HepG2 (cell line): ENCODE results near the gene DACT2. TPM values are rescaled to one million over a fixed set of nuclear protein-coding genes. Genes with fewer than 3 reads are reported as not detected.

ENCODE experiments used
- MAZ ChIP-seq, 2 experiments: sonication (generic) in 1 of 2; formaldehyde crosslinking in 1 of 2; IDR thresholded peaks; 2 replicates each; pipeline versions ENCODE4 v1.5.0 to v1.6.1; 2012 to 2020; ENCODE audit warnings: low read depth in 2 of 2, mild to moderate bottlenecking in 2 of 2, borderline replicate concordance in 1 of 2, improper control_type of control experiment in 1 of 2, low read length in 1 of 2, missing genetic modification reagents in 1 of 2, moderate library complexity in 1 of 2
- MXI1 ChIP-seq: IDR thresholded peaks from 3 replicates; pipeline ENCODE4 v1.6.1; 2012; ENCODE audit warnings: low read depth, low read length, inconsistent platforms, borderline replicate concordance
- NFATC3 ChIP-seq: sonication (generic); formaldehyde crosslinking; IDR thresholded peaks from 2 replicates; pipeline ENCODE4 v1.5.1; 2020; ENCODE audit warnings: mild to moderate bottlenecking, missing genetic modification reagents
- polyA plus RNA-seq, 8 experiments: library from polyadenylated mRNA; depleted of rRNA in 3 of 8; stranded (reverse) in 7 of 8; unstranded in 1 of 8; fragments of >200 nt; fragmentation: Illumina TruSeq in 4 of 8; extraction: Trizol in 4 of 8; gene quantifications; 2 replicates each; pipeline versions ENCODE4 v1.2.1 to v1.2.3, GENCODE V29; 2011 to 2016; ENCODE audit warnings: low read depth in 4 of 8, missing spikeins in 1 of 8, mixed read lengths in 1 of 8; ENCODE audit not compliant: insufficient read depth in 1 of 8
- total RNA-seq, 5 experiments: library from RNA; depleted of rRNA; stranded (reverse); fragments of >200 nt; fragmentation: Illumina TruSeq; extraction: Trizol; gene quantifications; 2 replicates each; pipeline ENCODE4 v1.2.3, GENCODE V29; 2016; ENCODE audit warnings: low read depth in 1 of 5
- TF ChIP-seq, protein P1 (sequence below): sonication (generic); formaldehyde crosslinking; IDR thresholded peaks from 2 replicates; pipeline ENCODE4 v1.4.0; 2020; ENCODE audit warnings: mild to moderate bottlenecking, missing genetic modification reagents
- TF ChIP-seq, protein P2 (sequence below): sonication (generic); formaldehyde crosslinking; IDR thresholded peaks from 2 replicates; pipeline ENCODE4 v1.4.0; 2020; ENCODE audit warnings: missing genetic modification reagents, low read depth, mild to moderate bottlenecking, borderline replicate concordance
- TF ChIP-seq, protein P3 (sequence below): sonication (generic); formaldehyde crosslinking; conservative IDR thresholded peaks from 2 replicates; pipeline ENCODE4 v1.4.0; 2020; ENCODE audit warnings: missing genetic modification reagents
- TF ChIP-seq, protein P4 (sequence below), 2 experiments: fragments of 450-650 bp in 1 of 2; sonication (generic) in 1 of 2; formaldehyde crosslinking; IDR thresholded peaks; 2 replicates each; pipeline versions ENCODE4 v1.5.0 to v1.8.0; 2020 to 2022; ENCODE audit warnings: mild to moderate bottlenecking in 1 of 2, missing genetic modification reagents in 1 of 2
- TF ChIP-seq, protein P5 (sequence below), 2 experiments: sonication (generic) in 1 of 2; formaldehyde crosslinking in 1 of 2; IDR thresholded peaks; 2 replicates each; pipeline versions ENCODE4 v1.6.1 to v1.9.0; 2014 to 2022; ENCODE audit warnings: antibody characterized with exemption in 1 of 2, borderline replicate concordance in 1 of 2, inconsistent platforms in 1 of 2, low read depth in 1 of 2, missing genetic modification reagents in 1 of 2

DACT2 gene
- total and polyA plus RNA-seq, 2 of the 13 experiments (the other 11 are each of a cell fraction or from before 2014, with no cell fraction given), result 0.15 TPM; not detected in 1

DNA sequence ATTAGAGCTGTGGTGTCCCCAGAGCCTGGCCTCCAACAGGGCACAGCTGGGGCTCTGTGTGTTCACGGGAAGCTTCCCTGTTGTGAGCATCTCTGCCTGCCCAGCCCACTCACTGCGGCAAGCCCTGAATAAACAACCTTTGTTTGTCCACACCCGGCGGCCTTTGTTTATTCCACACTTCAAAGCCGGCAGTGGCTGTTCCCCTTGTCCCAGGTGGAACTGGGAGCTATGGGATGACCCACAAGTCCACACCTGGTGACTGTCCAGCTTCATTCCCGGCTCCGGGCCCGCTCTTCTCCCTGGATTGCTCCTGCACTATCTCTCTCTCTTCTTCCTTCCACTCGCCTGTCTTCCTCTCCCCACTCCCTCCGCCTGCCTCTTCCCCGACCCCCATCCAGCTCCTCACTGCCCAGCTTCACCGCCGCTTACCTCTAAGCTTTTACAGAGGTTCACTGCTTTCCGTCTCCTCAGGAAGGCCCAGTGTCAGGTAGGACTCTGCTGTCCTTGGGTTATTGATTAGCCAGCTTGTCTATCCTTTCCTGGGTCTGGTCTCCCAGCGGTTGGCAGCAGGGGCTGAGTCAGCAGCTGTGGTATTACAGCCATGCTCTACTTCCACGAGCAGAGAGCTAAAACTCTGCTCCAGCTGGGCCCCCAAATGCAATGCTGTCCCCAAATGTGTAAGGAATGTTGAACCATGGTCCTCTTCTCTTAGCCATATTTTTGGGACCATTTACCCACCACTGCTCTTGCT, 17.8 kb downstream of the DACT2 start (continued):
- TF ChIP-seq, protein P1, sequence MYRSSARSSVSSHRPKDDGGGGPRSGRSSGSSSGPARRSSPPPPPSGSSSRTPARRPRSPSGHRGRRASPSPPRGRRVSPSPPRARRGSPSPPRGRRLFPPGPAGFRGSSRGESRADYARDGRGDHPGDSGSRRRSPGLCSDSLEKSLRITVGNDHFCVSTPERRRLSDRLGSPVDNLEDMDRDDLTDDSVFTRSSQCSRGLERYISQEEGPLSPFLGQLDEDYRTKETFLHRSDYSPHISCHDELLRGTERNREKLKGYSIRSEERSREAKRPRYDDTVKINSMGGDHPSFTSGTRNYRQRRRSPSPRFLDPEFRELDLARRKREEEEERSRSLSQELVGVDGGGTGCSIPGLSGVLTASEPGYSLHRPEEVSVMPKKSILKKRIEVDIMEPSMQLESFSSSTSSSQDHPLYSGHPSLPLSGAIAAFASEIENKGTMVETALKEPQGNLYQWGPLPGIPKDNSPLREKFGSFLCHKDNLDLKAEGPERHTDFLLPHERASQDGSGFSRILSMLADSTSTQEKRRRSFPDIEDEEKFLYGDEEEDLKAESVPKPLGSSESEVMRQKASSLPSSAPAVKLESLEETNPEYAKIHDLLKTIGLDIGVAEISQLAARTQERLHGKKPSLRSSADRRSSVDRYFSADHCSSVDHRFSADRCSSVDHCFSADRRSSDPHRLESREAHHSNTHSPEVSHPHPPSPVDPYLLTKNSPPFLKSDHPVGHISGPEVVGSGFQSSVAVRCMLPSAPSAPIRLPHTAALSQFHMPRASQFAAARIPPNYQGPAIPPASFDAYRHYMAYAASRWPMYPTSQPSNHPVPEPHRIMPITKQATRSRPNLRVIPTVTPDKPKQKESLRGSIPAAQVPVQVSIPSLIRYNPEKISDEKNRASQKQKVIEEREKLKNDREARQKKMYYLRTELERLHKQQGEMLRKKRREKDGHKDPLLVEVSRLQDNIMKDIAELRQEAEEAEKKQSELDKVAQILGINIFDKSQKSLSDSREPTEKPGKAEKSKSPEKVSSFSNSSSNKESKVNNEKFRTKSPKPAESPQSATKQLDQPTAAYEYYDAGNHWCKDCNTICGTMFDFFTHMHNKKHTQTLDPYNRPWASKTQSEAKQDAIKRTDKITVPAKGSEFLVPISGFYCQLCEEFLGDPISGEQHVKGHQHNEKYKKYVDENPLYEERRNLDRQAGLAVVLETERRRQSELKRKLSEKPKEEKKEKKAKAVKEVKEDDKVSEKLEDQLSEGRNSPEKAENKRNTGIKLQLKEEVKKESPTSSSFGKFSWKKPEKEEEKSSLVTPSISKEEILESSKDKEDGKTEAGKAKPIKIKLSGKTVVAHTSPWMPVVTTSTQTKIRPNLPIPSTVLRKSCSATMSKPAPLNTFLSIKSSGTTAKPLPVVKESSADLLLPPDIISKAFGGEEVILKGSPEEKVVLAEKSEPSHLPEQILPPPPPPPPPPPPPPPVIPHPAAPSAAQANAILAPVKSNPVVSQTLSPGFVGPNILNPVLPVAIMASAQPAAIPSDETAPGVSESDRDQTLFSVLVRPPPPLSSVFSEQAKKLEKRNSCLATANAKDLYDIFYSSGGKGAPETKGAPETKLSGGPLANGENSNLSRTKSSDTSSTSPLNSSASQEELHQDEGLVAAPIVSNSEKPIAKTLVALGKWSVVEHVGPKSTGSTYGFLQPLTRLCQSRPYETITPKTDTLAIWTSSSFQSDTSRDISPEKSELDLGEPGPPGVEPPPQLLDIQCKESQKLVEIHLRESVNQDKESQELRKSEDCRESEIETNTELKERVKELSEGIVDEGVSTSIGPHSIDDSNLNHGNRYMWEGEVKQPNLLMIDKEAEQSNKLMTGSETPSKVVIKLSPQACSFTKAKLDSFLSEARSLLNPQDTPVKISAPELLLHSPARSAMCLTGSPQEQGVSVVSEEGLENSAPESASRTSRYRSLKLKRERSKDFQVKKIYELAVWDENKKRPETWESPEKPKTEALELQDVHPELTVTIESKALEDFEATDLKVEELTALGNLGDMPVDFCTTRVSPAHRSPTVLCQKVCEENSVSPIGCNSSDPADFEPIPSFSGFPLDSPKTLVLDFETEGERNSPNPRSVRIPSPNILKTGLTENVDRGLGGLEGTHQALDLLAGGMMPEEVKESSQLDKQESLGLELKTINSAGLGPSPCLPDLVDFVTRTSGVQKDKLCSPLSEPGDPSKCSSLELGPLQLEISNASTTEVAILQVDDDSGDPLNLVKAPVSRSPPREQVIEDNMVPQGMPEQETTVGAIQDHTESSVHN (CRISPR knock-in tag), result no peak
- TF ChIP-seq, protein P2, sequence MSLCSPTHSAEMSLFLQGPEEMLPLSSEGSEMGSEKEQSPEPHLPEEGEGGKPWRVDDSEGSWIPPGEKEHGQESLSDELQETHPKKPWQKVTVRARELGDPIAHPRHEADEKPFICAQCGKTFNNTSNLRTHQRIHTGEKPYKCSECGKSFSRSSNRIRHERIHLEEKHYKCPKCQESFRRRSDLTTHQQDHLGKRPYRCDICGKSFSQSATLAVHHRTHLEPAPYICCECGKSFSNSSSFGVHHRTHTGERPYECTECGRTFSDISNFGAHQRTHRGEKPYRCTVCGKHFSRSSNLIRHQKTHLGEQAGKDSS (CRISPR knock-in tag), result no peak; the same call in 1 of the 2 replicates
- TF ChIP-seq, protein P3, sequence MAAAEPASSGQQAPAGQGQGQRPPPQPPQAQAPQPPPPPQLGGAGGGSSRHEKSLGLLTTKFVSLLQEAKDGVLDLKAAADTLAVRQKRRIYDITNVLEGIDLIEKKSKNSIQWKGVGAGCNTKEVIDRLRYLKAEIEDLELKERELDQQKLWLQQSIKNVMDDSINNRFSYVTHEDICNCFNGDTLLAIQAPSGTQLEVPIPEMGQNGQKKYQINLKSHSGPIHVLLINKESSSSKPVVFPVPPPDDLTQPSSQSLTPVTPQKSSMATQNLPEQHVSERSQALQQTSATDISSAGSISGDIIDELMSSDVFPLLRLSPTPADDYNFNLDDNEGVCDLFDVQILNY (CRISPR knock-in tag), result no peak
- TF ChIP-seq, protein P4, sequence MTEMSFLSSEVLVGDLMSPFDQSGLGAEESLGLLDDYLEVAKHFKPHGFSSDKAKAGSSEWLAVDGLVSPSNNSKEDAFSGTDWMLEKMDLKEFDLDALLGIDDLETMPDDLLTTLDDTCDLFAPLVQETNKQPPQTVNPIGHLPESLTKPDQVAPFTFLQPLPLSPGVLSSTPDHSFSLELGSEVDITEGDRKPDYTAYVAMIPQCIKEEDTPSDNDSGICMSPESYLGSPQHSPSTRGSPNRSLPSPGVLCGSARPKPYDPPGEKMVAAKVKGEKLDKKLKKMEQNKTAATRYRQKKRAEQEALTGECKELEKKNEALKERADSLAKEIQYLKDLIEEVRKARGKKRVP (CRISPR knock-in tag; IDR thresholded peaks at IDR 0.05), result peak in 1 of 2 experiments; percentile 75; a peak in 2 of 4 replicates
- TF ChIP-seq NFATC3 (CRISPR knock-in tag) (no peak), MAZ (IDR thresholded peaks at IDR 0.05; ENCODE audit: borderline replicate concordance, low read depth, low read length) (peak; percentile 14; the same call in 1 of the 2 replicates), MAZ (CRISPR knock-in tag; IDR thresholded peaks at IDR 0.05; ENCODE audit: low read depth) (peak; percentile 82), MXI1 (no peak)
- TF ChIP-seq, protein P5, sequence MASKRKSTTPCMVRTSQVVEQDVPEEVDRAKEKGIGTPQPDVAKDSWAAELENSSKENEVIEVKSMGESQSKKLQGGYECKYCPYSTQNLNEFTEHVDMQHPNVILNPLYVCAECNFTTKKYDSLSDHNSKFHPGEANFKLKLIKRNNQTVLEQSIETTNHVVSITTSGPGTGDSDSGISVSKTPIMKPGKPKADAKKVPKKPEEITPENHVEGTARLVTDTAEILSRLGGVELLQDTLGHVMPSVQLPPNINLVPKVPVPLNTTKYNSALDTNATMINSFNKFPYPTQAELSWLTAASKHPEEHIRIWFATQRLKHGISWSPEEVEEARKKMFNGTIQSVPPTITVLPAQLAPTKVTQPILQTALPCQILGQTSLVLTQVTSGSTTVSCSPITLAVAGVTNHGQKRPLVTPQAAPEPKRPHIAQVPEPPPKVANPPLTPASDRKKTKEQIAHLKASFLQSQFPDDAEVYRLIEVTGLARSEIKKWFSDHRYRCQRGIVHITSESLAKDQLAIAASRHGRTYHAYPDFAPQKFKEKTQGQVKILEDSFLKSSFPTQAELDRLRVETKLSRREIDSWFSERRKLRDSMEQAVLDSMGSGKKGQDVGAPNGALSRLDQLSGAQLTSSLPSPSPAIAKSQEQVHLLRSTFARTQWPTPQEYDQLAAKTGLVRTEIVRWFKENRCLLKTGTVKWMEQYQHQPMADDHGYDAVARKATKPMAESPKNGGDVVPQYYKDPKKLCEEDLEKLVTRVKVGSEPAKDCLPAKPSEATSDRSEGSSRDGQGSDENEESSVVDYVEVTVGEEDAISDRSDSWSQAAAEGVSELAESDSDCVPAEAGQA (IDR thresholded peaks at IDR 0.05; ENCODE audit: low read depth), result no peak
- TF ChIP-seq, protein P5 (CRISPR knock-in tag; IDR thresholded peaks at IDR 0.05; ENCODE audit: borderline replicate concordance), result no peak
